Keratinocyte (primary cell): ENCODE data around the gene KAT8.

ENCODE experiments used
- CTCF ChIP-seq, 3 experiments: IDR thresholded peaks in 1 of 3; conservative IDR thresholded peaks in 1 of 3; optimal IDR thresholded peaks in 1 of 3; 2 replicates in 2 of 3; 3 replicates in 1 of 3; pipeline versions ENCODE3 to v1.5.1; 2011; ENCODE audit warnings: low read length in 3 of 3, mild to moderate bottlenecking in 3 of 3, moderate library complexity in 2 of 3, control low read depth in 1 of 3, inconsistent platforms in 1 of 3; ENCODE audit not compliant: insufficient read depth in 2 of 3; ENCODE audit errors: extremely low read depth in 1 of 3
- EZH2 ChIP-seq: IDR thresholded peaks from one replicate; pipeline ENCODE4 v1.6.1; 2012; ENCODE audit warnings: inconsistent platforms, mild to moderate bottlenecking, low read length, moderate library complexity

- TF ChIP-seq EZH2 (no peak), CTCF (optimal IDR thresholded peaks at IDR 0.05 in 1 of 3, IDR thresholded peaks at IDR 0.05 in 1 of 3, conservative IDR thresholded peaks at IDR 0.05 in 1 of 3; ENCODE audit: extremely low read depth in 1 of 3, insufficient read depth in 2 of 3, low read length in 3 of 3) (no peak)
Measured at GRCh38 chr16:31085411-31085810, 32.1 kb upstream of the KAT8 start.
